ENCODE results near the gene SUSD2. TPM values are rescaled to one million over a fixed set of nuclear protein-coding genes. Genes with fewer than 3 reads are reported as not detected.
"Not testable (repeated sequence)": the region's sequence is repeated elsewhere in the genome, so short reads cannot be mapped to it uniquely, and the experiment has no call there.

Gene SUSD2
- total RNA-seq, 1 donor from 2014 or later: 3.1 TPM

DNA sequence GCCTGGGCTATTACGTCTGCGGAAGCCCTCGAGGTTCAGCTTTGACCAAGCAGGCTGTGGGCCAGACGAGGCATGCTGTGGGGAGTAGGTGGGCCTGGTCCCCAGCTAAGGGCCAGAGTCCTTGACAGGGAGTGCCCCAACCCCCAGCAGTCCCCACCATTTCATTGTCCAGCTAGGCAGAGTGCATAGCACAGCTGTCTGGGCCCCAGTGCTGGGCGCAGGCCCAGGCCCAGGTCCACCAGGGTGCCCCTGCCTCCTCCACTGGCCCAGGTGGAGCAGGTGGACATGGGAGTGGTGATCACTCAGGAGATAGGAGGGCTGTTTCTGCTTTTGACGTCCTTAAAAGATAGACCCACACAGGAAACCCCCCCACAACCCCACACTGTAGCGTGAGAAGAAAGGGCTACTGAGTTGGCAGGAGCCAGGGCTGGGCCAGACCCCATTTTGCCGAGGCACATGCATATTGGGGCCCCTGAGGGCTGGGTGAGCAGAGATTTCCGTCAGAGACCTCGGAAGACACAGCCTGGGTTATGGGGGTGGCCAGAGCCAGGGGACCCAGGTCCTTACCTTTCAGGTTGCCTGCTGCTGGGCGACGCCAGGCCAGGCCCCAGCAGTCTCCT lies 11.7 kb upstream of the SUSD2 start:
- intact Hi-C loops (cut with DNase I): loop anchor here (5.0 kb wide), 1 partner anchor 102 kb away; no protein-coding TSS in a partner anchor
- no peak for DNase-seq (ENCODE audit: low spot score)

DNA sequence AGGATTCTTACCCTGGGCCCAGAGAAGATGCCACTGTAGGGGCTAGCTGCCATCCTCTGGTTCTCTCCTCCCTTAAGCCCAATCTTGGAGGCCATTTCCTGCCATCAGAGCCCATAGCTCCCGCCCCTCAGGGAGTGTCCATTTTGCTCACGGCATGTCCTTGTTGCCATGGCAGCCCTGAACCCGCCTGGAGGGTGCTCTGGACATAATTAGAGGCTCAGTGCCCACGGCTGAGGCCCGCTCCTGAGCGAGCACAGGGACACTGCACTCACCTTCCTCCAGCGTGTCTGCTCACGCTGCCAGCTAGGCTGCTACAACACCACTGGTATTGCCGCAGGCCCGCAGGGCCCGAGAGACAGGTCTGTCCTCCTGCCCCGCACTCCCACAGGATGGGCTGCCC lies 11.1 kb upstream of the SUSD2 start:
- intact Hi-C loops (cut with DNase I): no loop called here
- no peak for DNase-seq (ENCODE audit: low spot score)

DNA sequence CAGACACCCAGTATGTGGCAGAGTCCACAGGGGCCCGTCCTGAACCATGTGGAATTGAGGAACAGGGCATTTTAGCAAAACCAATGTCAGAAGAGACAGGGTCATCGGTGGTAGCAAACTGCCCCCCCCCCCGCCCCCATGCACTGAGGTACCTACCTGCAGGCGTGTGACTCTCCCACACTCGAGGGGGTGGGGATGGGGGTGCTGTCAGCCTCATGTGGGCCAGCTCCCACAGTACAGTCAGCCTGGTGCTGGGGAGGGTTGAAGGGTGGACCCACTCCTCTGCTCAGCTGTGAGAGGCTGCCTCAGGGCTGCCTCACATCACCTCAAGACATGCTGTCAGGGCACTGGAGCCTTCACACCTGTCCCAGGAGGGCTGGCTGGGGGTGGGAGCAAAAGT lies 10.7 kb upstream of the SUSD2 start:
- DNase-seq (ENCODE audit: low spot score): no peak
- intact Hi-C loops (cut with DNase I): no loop called here

DNA sequence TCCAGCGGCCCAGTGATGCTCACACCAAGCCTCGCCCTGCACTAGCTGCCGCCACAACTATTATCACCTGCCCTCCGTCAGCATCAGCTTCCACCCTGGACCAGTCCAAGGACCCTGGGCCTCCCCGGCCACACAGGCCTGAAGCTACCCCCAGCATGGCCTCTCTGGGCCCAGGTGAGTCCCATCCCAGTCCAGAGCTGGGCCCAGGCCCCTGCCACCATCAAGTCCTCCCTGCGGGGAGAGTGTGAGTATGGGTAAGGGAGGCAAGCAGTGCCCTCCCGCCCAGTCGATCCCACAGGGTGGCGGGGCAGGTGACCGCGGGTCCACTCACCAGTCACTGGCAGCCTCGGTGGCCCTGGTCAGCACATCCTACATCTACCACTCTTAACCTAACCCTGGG lies 9.5 kb upstream of the SUSD2 start:
- no peak for DNase-seq (ENCODE audit: low spot score)
- intact Hi-C loops (cut with DNase I): no loop called here

DNA sequence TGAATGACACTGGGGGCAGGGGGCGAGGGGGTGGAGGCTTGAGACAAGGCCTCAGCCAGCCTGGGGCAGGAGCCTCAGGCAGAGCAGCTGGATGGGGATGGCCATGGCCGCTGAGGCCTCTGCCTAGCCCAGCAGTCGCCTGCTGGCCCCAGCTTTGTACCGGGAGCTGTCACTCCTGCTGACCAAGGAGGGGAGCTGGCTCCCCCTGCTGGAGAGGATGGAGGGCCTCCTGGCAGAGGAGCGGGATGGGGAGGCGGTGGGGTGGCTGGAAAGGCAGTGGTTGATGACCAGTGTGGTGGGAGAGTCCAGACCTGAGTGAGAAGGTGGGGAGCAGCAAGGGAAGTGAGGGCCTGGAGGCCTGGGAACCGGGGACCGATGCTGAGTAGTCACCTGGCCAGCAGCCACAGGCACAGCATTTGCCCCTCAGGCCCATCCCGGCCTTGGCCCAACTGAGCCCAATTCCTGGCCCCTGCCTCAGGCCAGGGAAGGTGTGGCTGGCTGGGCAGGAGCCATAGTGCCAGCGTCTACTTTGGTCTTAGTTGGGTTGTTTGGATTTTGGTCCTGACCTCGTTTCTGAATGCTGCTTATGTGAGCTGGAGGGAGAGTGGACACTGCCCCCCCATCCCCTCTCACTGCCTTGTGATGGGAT lies 6.0 kb upstream of the SUSD2 start:
- intact Hi-C loops (cut with DNase I): loop anchor here (1.0 to 5.0 kb wide), 3 partner anchors 68 to 168 kb away; partner anchors contain the start of gene GSTT4
- peak; percentile 92 for DNase-seq (ENCODE audit: low spot score)

DNA sequence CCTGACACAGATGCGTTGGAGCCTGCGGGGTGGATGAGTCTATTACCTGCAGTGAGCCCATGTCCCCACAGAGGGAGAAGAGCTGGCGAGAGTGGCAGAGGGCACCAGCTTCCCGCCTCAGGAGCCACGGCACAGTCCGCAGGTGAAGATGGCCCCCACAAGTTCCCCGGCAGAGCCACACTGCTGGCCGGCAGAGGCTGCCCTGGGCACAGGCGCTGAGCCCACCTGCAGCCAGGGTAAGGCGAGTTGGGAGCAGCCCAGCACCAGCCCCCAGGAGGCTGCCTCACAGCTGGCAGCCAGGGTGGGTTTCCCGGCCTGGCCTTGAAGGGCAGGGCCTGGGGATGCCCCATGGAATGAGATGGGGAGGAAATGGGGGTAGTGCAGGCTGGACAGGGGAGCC lies 5.2 kb upstream of the SUSD2 start:
- intact Hi-C loops (cut with DNase I): loop anchor here (5.0 kb wide), 1 partner anchor 169 kb away; the partner anchor contains the start of gene GSTT4
- DNase-seq (ENCODE audit: low spot score): no peak

DNA sequence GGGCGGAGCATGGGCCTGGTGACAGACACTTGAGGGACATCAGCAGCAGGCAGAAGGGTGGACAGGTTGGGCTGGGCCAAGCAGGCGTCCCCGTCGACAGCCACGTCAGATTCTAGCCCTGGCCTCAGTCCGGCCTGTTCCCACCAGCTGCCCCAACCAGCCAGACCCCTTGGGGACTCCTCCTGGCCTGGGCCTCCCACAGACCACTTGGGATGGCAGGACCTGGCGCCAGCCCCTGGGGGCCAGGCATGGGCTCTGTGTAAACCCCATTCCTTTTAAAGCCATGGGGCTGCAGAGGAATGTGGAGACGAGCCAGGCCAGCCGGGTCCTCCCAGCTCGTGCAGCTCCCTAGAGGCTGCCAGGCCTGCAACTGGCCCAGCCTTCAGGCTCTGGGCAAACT lies 4.7 kb upstream of the SUSD2 start:
- intact Hi-C loops (cut with DNase I): loop anchor here (5.0 kb wide), 1 partner anchor 169 kb away; the partner anchor contains the start of gene GSTT4
- DNase-seq (ENCODE audit: low spot score): peak; percentile 88

DNA sequence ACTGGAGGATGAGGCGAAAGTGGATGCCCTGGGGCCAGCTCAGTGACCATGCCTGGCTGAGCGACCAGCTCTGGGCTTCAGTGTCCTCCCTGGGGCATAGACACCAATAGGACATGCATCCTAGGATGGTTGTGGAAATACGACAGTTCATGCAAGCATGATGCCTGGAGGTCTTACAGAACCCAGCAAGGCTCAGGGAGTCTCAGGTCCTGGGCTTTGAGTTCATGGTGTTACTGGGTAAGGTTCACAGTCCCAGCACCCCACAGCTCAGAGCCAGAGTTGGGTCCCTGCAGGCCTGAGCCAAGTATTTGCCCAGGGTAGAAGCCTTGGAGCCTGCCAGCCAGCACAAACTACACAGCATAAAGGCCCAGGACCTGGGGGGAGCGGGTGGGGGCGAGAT lies 4.2 kb upstream of the SUSD2 start:
- intact Hi-C loops (cut with DNase I): loop anchor here (5.0 kb wide), 1 partner anchor 170 kb away; the partner anchor contains the start of gene GSTT4
- DNase-seq (ENCODE audit: low spot score): no peak

DNA sequence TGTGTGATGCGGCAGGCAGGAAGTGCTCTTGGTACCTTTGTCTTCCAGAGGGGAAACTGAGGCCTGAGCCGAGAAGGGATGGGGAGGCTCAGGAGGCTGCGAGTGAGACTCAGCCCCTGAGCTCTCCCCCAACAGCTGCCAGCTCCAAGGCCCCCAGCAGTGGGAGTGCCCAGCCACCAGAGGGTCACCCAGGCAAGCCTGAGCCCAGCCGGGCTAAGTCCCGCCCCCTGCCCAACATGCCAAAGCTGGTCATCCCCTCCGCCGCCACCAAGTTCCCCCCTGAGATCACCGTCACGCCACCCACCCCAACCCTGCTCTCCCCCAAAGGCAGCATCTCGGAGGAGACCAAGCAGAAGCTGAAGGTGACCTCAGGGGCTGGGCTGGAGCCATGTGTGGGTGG lies 3.8 kb upstream of the SUSD2 start:
- DNase-seq (ENCODE audit: low spot score): no peak
- intact Hi-C loops (cut with DNase I): loop anchor here (5.0 kb wide), 1 partner anchor 170 kb away; the partner anchor contains the start of gene GSTT4

DNA sequence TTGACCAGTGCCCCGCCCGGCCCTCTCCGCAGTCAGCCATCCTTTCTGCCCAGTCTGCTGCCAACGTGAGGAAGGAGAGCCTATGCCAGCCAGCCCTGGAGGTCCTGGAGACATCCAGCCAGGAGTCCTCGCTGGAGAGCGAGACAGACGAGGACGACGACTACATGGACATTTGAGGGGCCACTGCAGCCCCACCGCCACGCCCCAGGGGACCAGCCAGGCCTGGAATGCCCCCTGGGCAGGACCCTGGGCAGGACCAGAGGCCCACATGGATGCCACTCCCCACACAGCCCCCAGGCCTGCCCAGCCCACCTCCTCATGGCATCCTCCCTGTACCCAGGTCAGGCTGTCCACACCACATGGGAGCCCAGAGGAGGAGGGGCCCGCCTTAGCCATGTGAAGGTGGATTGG lies 3.3 kb upstream of the SUSD2 start:
- DNase-seq (ENCODE audit: low spot score): no peak
- intact Hi-C loops (cut with DNase I): loop anchor here (5.0 kb wide), 1 partner anchor 171 kb away; the partner anchor contains the start of gene GSTT4

DNA sequence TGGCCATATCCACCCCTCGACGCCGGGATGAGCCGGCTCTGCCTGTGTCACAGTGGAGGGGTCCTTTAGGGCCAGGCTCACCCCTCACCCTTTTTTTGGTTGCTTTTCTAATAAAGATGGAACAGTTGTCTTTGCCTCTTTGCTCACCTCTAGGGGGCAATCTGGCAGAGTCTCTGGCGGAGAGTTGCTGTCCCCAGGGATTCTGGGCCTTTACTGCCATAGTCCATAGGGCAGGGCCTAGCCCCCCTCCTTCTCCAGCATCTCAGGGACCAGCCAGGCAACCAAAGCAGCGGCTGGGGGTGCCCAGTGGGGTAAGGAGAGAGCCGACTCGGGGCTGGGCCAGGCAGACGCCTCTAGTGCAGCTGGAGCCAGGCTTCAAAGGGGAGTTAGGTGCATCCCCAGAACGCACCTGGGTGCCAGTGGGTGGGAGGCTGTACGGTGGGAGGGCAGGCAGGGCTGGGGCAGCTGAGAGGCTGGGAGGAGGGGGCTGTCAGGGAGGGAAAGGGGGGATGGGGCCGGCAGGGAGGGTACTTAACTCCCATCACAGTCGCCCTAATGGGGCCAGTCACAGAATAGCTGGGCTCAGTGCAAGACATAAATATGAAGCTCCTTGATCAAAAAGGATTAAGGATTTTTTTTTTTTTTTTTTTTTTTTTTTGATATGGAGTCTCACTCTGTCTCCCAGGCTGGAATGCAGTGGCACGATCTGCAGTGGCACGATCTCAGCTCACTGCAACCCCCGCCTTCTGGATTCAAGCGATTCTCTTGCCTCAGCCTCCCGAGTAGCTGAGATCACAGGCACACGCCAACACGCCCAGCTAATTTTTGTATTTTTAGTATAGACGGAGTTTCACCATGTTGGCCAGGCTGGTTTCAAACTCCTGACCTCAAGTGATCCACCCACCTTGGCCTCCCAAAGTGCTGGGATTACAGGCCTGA lies 2.5 kb upstream of the SUSD2 start:
- intact Hi-C loops (cut with DNase I): loop anchor here (5.0 kb wide), 1 partner anchor 171 kb away; the partner anchor contains the start of gene GSTT4
- no peak for DNase-seq (ENCODE audit: low spot score)

DNA sequence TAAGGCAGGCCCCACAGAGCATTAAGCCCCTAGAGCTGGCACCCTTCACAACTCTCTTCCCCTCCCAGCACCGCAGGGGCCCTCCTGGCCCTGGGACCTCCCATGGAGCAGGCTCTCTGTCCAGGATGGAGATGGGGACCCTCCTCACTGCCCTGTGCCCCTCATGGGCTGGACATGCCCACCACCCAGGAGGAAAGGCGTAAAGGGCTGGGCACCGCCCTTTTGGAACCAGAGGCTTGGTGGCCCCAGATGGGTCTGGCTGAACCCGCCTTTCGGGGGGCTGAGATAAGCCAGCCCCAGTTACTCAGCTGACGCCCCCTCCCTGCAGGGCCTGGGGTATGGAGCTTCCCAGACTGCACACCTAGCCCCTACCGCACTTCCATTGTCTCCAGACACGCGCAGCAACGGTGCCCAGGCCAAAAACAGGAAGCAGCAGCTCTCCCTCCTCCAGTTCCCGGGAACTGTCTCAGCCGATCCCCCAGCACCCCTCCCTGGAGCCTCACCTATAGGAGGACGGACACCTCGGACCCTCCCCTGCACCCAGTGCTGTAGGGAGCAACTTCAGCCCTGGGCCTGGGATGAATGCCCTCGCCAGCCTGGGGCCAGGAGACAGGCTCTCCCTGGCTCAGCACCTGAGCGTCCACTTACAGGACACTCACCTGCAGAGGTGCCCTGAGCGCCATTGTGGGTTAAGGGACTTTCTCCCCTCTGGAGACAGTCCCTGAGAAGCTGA lies 1.6 kb upstream of the SUSD2 start:
- intact Hi-C loops (cut with DNase I): loop anchor here (5.0 kb wide), 1 partner anchor 172 kb away; the partner anchor contains the start of gene GSTT4
- no peak for DNase-seq (ENCODE audit: low spot score)

DNA sequence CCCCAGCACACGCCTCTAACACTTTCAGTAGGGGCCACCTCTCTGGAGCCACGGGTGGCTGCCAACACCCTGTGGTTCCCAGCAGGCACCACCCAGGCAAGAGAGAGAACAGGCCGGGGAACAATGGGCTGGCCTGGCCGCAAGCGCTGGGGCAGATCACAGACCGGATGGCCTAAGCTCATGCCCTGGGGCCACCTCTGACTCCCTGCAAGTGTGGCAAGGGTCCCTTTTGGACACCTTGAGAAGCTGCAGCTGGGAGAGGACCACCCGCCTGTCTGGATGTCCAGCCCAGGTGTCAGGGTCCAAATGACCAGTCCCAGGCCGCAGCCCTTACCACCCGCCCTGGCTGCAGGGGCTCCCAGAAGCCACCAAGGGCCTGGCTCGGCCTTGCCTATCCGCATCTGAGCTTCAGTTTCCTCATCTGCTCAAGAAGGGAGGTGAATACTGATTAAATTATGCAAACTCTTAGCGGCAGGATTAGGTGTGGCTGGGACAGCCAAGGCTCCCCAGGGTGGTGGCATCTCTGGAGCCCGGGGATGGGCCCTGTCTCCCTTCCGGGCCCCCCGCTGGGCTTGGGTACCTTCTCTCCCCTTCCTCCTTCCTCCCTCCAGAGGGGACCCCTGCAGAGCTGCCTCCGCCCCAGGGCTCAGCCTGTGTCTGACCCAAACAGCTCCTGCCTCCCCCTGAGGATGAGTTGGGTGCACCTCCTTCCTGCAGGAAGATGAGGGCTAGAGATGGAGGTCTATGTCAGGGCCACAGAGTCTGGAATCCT lies 785 bp upstream of the SUSD2 start:
- intact Hi-C loops (cut with DNase I): no loop called here
- DNase-seq (ENCODE audit: low spot score): no peak

DNA sequence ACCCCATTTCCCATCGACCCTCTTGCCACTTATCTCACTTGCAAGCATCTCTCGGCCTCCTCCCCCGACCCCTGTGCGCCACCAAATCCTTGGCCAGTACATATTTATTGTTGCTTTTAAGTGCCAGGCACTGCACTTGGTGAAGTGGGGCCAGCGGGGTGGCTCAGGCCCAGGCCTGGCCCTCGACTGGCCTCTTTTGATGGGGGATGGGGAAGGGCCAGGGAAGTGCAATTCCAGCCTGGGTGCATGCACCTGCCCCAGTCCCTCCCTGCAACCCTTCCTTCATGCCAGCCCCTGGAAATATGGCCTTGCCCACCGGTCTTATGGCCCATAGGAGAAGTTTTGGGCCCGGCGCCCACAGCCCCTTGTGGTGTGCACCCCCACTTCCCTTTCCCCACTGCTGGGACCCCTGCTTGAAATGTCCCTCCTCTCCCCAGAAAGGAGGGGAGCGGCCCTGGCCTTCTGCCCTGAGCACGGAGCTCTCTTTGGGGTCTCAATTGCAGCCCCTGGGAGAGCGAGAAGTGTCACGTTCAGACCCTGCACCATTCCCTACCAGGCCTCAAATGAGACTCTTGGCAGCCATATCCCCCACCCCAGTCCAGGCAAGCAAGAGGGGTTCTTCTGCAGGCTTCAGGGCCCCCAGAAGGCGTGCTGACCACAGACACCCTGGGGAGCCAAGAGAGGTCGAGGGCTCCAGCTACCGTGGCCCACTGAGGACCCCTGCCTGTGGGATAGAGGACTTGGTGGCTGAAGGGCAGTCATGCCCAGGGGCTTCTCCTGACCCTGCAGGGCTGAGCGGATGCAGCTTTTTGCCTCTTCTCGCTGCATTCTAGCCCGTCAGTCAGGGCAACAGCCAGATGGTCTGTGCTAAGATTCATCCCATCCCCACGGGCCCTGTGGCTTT lies 961 bp downstream of the SUSD2 start:
- intact Hi-C loops (cut with DNase I): no loop called here
- DNase-seq (ENCODE audit: low spot score): no peak

DNA sequence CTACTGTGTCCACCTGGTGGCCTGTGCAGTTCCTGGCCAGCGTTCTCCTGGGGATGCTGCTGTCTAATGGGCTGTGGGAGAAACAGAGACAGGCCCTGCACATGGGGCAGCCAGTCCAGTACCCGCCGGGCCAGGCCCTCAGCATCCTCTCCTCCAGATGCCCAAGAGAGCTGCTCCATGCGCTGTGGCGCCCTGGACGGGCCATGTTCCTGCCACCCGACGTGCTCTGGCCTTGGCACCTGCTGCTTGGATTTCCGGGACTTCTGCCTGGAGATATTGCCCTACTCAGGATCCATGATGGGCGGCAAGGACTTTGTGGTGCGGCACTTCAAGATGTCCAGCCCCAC lies 1.6 kb downstream of the SUSD2 start:
- intact Hi-C loops (cut with DNase I); DNase-seq (ENCODE audit: low spot score): not testable (repeated sequence)

DNA sequence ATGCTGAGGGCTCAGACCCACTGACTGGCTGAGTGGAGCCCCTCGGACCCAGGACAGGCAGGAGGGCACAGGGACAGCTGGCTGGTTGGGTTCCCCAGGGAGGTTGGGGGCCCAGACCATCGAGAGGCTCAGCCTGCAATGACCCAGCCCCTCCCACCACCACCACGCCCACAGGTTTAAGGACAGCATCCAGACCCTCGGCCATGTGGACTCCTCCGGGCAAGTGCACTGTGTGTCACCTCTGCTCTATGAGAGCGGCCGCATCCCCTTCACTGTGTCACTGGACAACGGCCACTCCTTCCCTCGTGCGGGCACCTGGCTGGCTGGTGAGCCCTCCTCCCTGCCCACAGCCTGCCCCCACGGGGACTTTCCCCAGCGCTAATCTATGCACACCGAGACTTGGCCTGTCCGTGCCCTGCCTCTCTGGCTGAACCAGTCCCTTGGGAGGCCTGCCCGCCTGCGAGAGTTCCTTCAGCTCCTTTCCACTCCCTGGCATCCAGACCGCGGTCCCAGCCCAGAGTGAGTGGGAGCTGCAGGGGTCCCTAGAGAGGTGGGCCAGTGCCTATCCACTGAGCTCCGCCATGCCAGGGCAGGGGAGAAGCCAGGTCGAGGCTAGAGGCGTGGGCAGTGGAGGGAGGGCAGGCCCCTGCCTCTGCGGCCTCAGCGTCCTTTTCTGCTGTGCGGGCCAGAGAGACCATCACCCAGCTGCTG lies 2.2 kb downstream of the SUSD2 start:
- DNase-seq (ENCODE audit: low spot score): no peak
- intact Hi-C loops (cut with DNase I): no loop called here
